IPS-NIHi11 (cell line): ENCODE results near the gene C6orf136.
A peak's percentile ranks its signal among the peaks of the same experiment; 100 is the strongest.

Experiments used
- DNase-seq: peaks from one replicate; pipeline ENCODE4 v3.0.0; 2012; ENCODE audit warnings: mixed read lengths, low spot score

Gene C6orf136, protein sequence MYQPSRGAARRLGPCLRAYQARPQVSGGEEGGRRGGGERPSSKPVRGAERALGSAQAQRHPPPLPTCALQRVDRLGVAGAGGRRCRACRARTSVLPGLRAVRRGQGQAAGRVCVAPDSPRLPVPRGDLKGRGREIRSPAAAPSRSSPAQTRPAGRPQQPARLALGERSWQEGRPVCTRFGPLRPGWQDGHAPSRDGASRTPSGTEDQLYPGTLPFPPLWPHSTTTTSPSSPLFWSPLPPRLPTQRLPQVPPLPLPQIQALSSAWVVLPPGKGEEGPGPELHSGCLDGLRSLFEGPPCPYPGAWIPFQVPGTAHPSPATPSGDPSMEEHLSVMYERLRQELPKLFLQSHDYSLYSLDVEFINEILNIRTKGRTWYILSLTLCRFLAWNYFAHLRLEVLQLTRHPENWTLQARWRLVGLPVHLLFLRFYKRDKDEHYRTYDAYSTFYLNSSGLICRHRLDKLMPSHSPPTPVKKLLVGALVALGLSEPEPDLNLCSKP

DNA sequence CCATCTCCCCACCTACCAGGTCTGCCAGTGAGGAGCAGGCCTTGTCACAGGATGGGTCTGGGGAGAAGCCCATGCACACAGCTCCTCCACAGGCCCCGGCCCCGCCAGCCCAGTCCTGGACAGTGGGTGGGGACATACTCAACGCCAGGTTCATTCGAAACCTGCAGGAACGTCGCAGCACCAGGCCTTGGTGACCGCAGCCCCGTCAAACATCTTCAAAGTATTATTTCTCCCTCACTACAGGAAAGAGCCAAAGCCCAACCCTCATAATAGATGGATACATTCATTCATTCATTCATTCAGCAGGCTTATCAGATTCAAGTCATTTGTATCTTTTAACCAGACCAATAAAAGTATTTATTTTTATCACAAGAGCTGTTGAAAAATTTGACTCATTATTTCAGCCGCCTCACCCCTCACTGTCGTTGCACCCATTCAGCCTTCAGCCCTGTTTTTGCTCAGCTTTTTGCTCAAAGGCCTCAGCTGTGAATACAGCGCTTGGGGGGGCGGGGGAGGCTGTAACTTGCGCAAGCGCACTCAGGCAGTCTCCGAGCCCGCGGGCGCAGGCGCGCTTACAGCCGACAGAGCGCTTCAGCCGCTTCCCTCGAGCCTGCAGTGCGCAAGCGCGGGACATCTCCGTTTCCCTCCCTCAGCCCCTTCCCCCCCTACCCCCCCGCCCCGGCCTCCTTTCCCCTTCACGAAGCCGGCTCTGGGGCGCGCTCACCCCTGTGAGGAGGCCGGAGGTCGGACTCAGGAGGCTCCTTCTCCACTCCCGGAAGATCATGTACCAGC, at the start of gene C6orf136:
C6orf136 (plus strand) TSS at position 684 of the 792 bp plus-strand sequence; CDS start at position 783, 99 bp downstream.
- peak; percentile 97 for DNase-seq

DNA sequence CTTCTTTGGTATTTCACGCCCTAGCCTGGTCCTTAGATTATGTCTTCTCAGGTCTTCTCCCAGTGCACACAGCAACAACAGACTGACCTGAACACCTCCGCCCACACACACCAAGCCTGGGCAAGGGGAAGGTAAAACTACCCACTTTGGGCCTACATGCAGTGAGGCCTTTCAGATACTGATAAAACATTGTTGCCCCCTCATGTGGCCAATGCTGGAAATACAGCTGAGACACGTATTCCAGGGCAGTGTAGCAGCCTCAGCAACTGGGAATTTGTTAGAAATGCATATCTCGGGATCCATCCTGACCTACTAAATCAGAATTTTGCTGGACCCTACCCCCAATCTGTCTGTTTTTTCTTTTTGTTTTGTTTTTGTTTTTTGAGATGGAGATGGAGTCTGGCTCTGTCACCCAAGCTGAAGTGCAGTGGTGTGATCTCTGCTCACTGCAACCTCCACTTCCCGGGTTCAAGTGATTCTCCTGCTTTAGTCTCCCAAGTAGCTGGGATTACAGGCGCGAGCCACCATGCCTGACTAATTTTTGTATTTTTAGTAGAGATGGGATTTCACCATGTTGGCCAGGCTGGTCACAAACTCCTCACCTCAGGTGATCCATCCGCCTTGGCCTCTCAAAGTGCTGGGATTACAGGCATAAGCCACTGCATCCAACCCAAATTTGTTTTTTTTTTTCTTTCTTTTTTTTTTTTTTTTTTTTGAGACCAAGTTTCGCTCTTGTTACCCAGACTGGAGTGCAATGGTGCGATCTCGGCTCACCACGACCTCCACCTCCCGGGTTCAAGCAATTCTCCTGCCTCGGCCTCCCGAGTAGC, 49.4 kb upstream of the C6orf136 start:
- DNase-seq = peak; percentile 84

DNA sequence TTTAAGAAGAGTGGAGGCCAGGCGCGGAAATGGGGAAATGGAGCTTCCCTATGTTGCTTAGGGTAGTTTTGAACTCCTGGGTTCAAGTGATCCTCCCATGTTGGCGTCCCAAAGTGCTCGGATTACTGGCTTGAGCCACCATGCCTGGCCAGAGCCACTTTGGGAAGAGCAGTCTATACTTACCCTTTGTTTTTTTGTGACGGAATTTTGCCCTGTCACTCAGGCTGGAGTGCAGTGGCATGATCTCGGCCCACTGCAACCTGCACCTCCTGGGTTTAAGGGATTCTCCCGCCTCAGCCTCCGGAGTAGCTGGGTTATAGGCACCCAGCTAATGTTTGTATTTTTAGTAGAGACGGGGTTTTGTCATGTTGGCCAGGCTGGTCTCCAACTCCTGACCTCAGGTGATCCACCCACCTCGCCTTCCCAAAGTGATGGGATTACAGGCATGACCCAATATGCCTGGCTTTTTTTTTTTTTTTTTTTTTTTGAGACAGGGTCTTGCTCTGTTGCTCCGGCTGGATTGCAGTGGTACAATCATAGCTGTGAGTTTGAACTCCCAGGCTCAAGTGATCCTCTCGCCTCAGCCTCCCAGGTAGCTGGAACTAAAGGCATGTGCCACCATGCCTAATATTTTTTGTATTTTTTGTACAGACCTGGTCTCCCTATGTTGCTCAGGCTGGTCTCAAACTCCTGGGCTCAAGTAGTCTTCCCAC, 47.9 kb upstream of the C6orf136 start:
- DNase-seq = no peak

DNA sequence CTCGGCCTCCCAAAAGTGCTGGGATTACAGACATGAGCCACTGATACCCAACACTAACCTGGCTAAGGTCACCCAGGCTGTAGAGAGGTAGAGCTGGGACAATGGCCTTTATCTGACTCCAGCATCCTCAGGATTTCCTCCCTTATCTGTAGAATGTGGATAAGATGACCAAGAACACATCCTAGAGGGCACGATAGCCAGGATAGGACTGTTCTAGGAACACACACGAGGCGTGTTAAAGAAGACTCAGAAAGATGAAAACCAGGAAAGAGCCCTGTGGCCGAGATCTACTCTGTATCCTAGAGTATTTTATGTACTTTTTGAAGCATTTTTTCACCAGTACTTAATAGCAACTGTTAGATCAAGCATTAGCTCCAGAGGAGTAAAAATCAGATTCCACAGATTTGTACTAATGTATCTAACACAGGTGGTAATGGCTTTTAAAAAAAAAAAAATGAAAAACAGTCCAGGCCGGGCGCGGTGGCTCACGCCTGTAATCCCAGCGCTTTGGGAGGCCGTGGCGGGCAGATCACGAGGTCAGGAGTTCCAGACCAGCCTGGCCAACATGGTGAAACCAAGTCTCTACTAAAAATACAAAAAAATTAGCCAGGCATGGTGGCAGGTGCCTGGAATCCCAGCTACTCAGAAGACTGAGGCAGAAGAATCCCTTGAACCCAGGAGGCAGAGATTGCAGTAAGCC, 47.2 kb upstream of the C6orf136 start:
- no peak for DNase-seq

DNA sequence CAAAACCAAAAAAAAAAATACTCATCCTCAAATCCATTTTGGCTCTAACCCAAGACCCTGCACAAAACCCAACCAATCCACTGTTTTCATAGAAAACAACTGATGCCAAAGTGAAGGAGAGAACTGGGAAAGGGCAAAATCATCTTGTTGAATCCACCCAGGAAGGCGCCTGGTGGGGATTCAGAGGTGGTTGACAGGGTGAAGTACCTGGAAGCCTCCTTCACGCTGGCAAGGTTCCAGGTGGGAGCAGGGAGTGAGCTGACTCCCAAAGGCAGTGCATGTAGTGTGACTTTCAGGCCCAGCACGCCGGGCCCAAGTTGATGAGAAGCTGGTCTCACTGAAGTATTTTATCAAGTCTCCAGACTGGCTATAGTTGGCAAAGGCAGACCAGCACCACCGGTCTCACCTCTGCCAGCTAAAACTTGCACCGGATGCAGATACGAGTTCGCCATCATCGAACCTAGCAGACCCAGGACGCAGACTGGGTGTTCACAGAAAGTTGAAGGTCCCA, 46.4 kb upstream of the C6orf136 start:
- DNase-seq = no peak

DNA sequence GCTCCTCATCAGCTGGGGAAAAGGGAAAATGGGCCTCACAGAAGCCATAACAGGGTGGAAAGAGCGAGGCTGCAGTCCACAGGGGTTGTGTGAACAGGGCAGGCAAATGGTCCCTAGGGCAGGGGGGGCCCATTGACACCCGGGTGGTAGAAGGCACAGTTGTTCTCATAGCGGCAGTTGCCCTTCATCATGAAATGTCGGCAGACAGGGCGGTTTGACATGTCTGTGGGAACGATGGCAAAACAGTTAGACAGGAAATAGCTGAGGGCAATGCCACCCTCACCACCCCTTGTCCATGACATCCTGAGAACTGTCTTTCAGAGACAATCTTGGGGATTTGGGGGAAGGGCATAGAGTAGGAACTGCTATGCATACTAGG, 45.5 kb upstream of the C6orf136 start:
- DNase-seq = no peak

DNA sequence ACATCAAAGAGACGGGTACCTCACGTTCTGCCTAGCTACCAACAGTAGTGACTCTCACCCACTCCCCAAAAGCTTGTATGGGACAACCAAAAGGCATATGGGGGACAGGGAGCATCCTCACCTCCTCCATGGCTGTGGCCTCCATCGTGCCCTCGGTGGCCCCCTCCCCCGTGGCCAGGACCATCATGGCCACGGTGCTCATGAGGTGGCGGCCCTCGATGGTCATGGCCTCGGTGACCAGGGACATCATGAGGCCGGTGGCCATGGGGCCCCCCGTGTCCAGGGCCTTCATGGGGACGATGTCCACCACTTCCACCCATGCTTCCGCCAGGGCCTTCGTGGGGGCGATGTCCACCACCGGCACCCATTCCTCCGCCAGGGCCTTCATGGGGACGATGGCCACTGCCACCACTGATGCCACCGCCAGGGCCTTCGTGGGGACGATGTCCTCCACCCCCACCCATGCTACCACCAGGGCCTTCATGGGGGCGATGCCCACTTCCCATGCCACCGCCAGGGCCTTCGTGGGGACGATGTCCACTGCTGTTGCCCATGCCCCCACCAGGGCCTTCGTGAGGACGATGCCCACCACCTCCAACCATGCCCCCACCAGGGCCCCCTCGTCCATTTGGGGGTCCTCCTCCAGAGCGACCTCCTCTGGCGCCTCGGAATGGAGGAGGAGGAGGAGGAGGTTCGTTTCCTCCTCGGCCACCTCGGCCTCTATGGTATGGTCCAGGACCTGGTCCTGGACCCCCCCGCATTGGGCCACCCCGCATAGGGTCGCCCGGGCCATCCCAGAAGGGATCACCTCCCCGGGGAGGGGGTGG, 44.9 kb upstream of the C6orf136 start:
- DNase-seq = no peak

DNA sequence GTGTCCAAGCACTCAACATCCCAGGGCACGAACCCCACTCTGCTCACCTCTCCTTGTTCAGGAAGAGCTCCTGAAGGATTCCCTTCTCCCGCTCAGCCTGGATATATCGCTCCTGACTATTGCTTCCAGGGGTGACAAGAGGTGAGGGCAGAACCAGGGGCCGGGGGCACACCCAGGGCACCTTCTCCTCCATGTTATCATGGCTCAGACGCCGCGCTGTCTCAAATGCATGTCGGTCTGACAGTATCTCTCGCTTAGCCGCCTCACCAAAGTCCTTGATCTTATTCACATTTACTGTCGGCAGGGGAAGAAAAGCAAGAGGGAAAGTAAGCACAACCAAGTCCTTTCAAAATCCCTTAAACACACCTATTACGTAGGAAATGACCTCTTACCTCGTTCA, 43.0 kb upstream of the C6orf136 start:
- DNase-seq = no peak

DNA sequence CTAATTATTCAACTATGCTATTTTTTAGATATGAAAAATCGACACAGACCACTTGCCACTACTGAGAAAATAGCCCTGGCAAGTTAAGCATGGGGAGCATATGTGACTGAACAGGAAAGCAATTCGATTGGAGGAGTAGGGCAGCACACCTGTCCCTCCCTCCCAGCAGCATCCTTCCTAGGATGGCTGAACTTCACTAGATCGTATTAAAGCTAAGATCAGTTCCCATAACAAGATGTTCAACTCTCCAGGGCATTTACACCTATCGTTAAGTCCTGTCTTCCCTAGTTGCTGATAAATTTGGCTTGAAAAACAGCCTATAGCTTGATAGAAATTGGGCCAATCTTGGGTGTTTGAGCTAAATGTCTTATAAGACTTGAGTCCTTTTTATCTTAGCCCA, 36.9 kb upstream of the C6orf136 start:
- no peak for DNase-seq

DNA sequence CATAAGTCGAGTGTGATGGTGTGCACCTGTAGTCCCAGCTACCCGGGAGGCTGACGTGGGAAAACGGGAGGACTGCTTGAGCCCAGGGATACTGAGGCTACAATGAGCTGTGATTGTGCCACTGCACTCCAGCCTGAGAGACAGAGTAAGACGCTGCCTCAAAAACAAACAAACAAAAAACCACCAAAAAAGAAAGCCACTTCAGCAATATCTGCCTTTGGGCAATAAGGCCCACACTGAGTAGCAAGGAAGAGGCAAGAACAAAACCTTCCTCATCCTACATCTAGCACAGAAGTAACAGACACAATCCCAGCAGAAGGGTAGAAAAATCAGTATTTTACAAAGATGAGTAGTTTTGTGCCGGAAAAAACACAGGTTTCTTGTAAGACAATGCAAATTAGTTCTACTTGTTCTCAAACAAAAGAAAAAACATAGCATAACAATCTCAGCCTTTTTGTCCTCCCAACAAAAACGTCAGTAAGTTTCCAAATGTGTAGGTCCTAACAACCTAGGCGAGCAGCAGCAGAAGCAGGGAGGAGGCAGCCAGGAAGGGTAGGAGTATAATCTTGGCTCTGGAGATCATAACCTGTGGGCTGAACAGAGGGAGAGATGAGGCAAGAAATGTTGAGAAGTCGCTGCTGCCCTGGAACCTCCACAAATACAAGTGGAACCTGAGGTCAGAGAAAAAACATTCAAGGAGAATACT, 35.6 kb upstream of the C6orf136 start:
- DNase-seq = no peak

DNA sequence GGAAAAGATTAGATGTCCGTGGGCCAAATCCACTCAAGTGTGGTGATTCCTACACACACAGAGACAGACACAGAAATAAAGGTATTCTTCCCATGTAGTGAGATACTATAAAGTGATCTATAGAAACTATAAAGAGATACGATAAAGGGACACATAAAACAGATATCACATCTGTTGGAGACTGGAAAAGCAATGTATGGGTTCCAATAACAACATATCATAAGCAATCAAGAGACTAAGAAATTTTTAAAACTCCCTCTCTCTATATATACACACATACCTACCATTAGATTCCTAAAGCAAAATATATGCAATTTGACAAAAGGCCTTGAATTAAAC, 35.1 kb upstream of the C6orf136 start:
- no peak for DNase-seq

DNA sequence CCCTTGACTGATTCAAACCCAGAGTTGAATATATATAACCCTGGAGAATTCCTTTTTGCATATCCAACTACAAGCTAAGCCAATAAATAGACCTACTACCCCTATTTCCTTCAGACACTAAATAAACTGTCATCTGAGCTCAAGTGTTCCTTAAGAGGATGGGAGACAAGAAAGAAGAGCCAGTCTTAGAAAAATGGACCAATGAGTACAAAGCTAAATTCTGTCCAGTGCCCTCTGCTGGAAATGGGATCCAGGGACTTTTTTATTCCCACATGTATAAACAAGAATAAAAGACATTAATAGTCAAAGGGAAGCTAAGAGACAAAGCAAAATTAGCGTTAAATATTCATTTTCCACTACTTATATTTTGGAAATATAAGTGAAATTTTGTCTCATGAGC, 34.7 kb upstream of the C6orf136 start:
- DNase-seq = no peak

DNA sequence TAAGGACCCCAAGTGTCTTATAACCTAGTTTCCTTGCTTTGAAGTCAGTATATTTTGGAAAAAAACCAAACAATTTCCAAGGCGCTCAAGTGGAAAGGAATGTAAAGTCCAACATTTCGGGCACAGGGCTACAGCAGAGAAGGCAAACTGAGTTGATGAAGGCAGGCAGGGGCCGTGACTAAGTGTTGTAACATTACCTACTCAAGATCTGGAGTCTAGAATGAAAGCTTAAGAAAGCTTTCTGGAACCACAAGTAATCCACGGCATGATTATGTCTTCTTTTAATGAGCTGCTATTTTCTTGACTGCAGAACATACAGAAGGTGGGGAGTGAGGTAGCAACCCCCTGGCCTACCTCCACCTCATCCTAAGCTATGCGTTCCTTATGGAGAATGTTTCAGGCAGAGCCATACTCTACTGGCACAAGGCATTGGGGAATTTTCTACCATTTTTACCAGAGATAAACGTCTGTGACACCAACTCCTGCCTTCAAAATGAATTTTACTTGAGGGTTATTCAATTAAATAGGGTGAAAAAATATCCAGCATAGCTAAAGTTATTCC, 34.2 kb upstream of the C6orf136 start:
- no peak for DNase-seq

DNA sequence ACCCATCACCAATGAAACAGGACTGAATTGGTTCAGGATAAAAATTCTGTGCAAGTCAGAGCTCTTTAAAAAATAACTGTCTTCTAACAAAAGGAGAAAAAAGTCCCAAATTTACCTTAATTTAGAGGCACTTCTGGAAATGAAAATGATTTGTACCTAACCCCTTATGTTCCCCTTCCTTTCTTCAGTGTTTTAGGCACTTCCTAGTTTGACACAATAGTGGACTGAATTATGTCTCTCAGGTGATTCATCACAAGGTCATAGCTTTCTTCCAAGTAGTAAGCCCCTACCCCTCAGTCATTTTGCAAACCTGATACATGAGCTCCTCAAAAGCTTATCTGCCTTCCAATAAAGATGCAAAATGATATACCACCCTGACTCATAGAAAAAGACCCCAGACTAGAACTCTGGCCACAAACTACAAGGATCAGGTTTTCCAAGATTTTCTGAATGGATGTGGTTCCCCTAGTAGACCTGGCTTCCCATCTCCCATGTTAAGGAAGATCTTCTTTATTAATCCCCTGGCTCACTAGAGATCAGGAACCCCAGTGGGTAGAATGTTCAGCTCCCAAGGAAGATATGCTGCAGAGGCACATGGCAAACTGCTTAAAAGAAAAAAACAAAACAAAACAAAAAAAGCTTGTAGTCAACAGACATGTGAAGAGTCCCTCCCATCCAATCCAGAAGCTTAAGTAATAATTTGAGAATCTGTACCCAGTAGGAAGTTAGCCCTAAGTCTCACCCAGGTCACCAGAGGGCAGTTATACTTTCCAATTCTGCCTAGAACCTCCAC, 33.5 kb upstream of the C6orf136 start:
- no peak for DNase-seq

DNA sequence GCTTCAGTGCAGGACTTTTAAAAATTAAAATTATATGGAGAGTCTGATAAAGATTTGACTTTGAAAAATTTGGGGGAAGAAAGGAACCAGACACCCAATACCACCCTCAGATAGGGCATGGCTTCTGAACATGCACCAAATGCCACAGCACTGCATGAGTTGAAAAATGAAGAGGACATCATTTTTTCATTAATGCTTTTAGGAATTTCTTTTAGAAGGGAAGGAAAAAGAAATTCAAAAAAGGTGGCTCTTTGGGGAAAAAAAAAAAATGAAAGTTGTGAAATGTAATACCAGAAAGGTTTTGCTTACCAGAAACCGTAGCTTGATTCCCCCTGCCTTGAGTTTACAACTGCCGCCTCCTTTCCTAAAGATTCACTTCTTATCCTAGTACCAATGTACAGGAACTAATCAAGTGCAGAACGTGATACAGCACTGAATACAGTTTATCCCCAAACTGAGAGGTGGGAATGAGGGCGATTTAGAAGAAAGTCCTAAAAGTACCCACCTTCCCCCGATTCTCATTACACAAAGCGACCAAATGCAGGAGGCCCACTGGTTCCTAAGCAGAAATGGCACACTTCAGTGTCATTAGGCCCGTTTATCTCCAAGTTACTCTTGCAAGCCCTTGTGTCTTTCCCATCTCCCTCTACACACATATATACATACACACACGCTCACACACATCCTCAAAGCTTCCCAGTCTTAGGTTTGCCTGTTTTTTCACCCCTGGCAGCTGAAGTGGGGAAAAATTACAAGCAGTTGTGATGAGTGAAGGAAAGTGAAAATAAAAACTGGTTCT, 32.7 kb upstream of the C6orf136 start:
- no peak for DNase-seq

DNA sequence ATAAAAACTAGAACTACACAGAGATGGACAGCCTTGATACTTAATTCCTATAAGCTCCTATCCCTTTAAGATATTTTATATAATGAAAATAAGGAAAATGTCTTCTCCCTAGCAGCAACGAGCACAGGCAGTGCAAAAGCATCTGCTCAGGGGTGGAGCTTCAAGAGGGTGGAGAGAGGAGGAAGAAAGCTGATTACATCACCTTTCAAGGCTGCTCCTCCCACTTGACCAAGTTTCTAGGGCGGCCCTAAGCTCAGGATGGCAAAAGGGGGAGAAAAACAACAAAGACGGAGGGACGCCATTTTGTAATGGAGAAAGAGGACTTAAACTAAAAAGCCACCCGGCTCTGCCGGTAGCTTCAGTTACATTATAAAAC, 32.1 kb upstream of the C6orf136 start:
- DNase-seq = peak; percentile 74

DNA sequence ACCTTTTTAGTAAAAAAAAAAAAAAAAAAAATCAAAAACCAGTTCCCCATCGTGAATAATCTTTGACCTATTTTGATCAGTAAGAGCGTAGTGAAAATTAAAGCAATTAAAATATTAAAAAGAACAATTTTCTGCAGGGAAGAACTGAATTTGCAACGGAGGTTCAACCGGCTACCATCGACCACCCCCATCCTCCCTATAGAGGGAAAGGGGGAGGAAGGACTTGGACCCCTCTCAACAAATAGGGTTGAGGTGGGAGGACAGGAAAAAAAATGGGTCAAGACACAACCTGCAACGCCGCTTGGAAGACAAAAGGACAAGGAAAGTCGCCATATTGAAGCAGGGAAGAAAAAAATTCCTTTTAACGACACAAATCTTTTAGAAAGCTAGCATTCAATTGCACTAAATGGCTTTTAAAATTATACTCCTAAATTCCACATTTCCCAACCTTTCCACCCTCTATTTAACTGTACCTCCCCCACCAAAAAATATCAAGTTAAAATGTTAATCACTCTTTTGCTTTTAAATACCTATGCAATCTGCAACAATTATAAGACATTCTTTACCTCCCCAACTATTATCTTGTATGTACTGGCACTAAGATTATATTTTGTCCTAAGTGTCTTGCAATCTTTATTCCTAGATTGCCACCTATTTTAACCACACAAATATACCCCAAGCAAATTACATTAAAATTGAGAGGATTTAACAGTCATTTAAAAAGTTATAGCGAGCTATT, 31.5 kb upstream of the C6orf136 start:
- no peak for DNase-seq
